ENCODE measurements around the gene SLC17A1. TPM values are rescaled to one million over a fixed set of nuclear protein-coding genes. Genes with fewer than 3 reads are reported as not detected.

Gene SLC17A1
- not detected for total RNA-seq

- peaks cover 1% of the 10 kb centered on the region for H3K9me3 Mint-ChIP-seq
- H3K27me3 Mint-ChIP-seq = peaks cover 29% of the 10 kb centered on the region
- no peak within 1 kb of the TSS for H3K27ac Mint-ChIP-seq
- no peaks in the 10 kb centered on the region for H3K4me1 Mint-ChIP-seq
- POLR2A ChIA-PET = no interaction called here
- no peak within 1 kb of the TSS for H3K4me3 Mint-ChIP-seq
- no peaks in the 10 kb centered on the region for H3K36me3 Mint-ChIP-seq
- ATAC-seq (ENCODE audit: low read depth) (no peak), DNase-seq (no peak)
These were observed at the start of gene SLC17A1 for GRCh38 chr6:25831532-25832306. Gene SLC17A1, minus strand, starts transcription at chr6:25832052. Its CDS starts 1,495 bp downstream, at chr6:25830557.

GRCh38 chr6:25880601-25881000 is 48.7 kb upstream of the SLC17A1 start:
- ATAC-seq (ENCODE audit: low read depth) (no peak), DNase-seq (no peak)
- H3K4me1 Mint-ChIP-seq = peaks cover 4% of the 10 kb centered on the region
- no peaks in the 10 kb centered on the region for H3K9me3 Mint-ChIP-seq
- peaks cover 11% of the 10 kb centered on the region for H3K27me3 Mint-ChIP-seq
- H3K36me3 Mint-ChIP-seq = peaks cover 1% of the 10 kb centered on the region
- no peak overlapping the region for H3K4me3 Mint-ChIP-seq
- POLR2A ChIA-PET = no interaction called here
- H3K27ac Mint-ChIP-seq = no peak overlapping the region

- peaks cover 11% of the 10 kb centered on the region for H3K27me3 Mint-ChIP-seq
- POLR2A ChIA-PET = no interaction called here
- peaks cover 1% of the 10 kb centered on the region for H3K36me3 Mint-ChIP-seq
- DNase-seq (no peak), ATAC-seq (ENCODE audit: low read depth) (no peak)
- peaks cover 16% of the 10 kb centered on the region for H3K4me1 Mint-ChIP-seq
- no peak overlapping the region for H3K27ac Mint-ChIP-seq
- H3K9me3 Mint-ChIP-seq = no peaks in the 10 kb centered on the region
- H3K4me3 Mint-ChIP-seq = no peak overlapping the region
These were observed 47.0 kb upstream of the SLC17A1 start for GRCh38 chr6:25878721-25879322.

GRCh38 chr6:25875926-25876602 is 44.2 kb upstream of the SLC17A1 start:
- no peak overlapping the region for H3K4me3 Mint-ChIP-seq
- ATAC-seq (ENCODE audit: low read depth) (no peak), DNase-seq (no peak)
- H3K36me3 Mint-ChIP-seq = peaks cover 1% of the 10 kb centered on the region
- no peaks in the 10 kb centered on the region for H3K9me3 Mint-ChIP-seq
- peaks cover 25% of the 10 kb centered on the region for H3K4me1 Mint-ChIP-seq
- no peak overlapping the region for H3K27ac Mint-ChIP-seq
- POLR2A ChIA-PET = interaction anchor here (0.6 kb wide), 1 partner anchor 1157 kb away, joined by 4 read pairs; the partner anchor contains the start of gene C6orf62
- H3K27me3 Mint-ChIP-seq = peaks cover 11% of the 10 kb centered on the region

GRCh38 chr6:25875563-25875905 is 43.7 kb upstream of the SLC17A1 start:
- Mint-ChIP-seq H3K36me3 (peaks cover 1% of the 10 kb centered on the region), H3K27ac (no peak overlapping the region), H3K4me1 (peaks cover 25% of the 10 kb centered on the region), H3K9me3 (no peaks in the 10 kb centered on the region), H3K4me3 (no peak overlapping the region), H3K27me3 (peaks cover 11% of the 10 kb centered on the region)
- POLR2A ChIA-PET = no interaction called here
- DNase-seq = no peak
- no peak for ATAC-seq (ENCODE audit: low read depth)

GRCh38 chr6:25874822-25875562 is 43.1 kb upstream of the SLC17A1 start:
- DNase-seq = no peak
- peaks cover 25% of the 10 kb centered on the region for H3K4me1 Mint-ChIP-seq
- H3K9me3 Mint-ChIP-seq = no peaks in the 10 kb centered on the region
- H3K27me3 Mint-ChIP-seq = peaks cover 11% of the 10 kb centered on the region
- peak overlapping the region; percentile 17 for H3K27ac Mint-ChIP-seq
- peak; percentile 78 for ATAC-seq (ENCODE audit: low read depth)
- POLR2A ChIA-PET = no interaction called here
- H3K4me3 Mint-ChIP-seq = peak overlapping the region; percentile 57
- peaks cover 1% of the 10 kb centered on the region for H3K36me3 Mint-ChIP-seq

- POLR2A ChIA-PET = no interaction called here
- peaks cover 9% of the 10 kb centered on the region for H3K27me3 Mint-ChIP-seq
- no peak for DNase-seq
- ATAC-seq (ENCODE audit: low read depth) = no peak
- peaks cover 1% of the 10 kb centered on the region for H3K36me3 Mint-ChIP-seq
- H3K4me1 Mint-ChIP-seq = peaks cover 25% of the 10 kb centered on the region
- H3K9me3 Mint-ChIP-seq = no peaks in the 10 kb centered on the region
- peak within 1 kb of the TSS; percentile 17 for H3K27ac Mint-ChIP-seq
- H3K4me3 Mint-ChIP-seq = peak within 1 kb of the TSS; percentile 57
These were observed 42.3 kb upstream of the SLC17A1 start, which contains the start of gene SLC17A3 for GRCh38 chr6:25874118-25874517. Gene SLC17A3, minus strand, starts transcription at chr6:25874243. Its CDS starts 5,856 bp downstream, at chr6:25868387.

- Mint-ChIP-seq H3K4me3 (no peak overlapping the region), H3K27me3 (peaks cover 2% of the 10 kb centered on the region), H3K27ac (no peak overlapping the region), H3K36me3 (no peaks in the 10 kb centered on the region), H3K9me3 (no peaks in the 10 kb centered on the region), H3K4me1 (peaks cover 25% of the 10 kb centered on the region)
- DNase-seq (no peak), ATAC-seq (ENCODE audit: low read depth) (peak; percentile 47)
- POLR2A ChIA-PET = interaction anchor here (0.9 kb wide), 1 partner anchor 28 kb away, joined by 3 read pairs; no protein-coding TSS in a partner anchor
These were observed 41.0 kb upstream of the SLC17A1 start for GRCh38 chr6:25872814-25873213.

GRCh38 chr6:25869840-25870239 is 38.0 kb upstream of the SLC17A1 start:
- H3K4me1 Mint-ChIP-seq = peaks cover 34% of the 10 kb centered on the region
- no peaks in the 10 kb centered on the region for H3K9me3 Mint-ChIP-seq

GRCh38 chr6:25868436-25869183 is 36.8 kb upstream of the SLC17A1 start:
- Mint-ChIP-seq H3K27me3 (peaks cover 2% of the 10 kb centered on the region), H3K9me3 (peaks cover 10% of the 10 kb centered on the region), H3K36me3 (peaks cover 13% of the 10 kb centered on the region), H3K4me3 (no peak overlapping the region), H3K4me1 (peaks cover 27% of the 10 kb centered on the region), H3K27ac (no peak overlapping the region)
- POLR2A ChIA-PET = no interaction called here
- ATAC-seq (ENCODE audit: low read depth) = no peak
- DNase-seq = no peak

More at GRCh38 chr6:25869840-25870239, 38.0 kb upstream of the SLC17A1 start:
- Mint-ChIP-seq H3K36me3 (peaks cover 2% of the 10 kb centered on the region), H3K27me3 (no peaks in the 10 kb centered on the region), H3K27ac (no peak overlapping the region), H3K4me3 (no peak overlapping the region)
- ATAC-seq (ENCODE audit: low read depth) (no peak), DNase-seq (no peak)
- POLR2A ChIA-PET = no interaction called here

GRCh38 chr6:25866011-25866410 is 34.2 kb upstream of the SLC17A1 start:
- peaks cover 15% of the 10 kb centered on the region for H3K4me1 Mint-ChIP-seq
- POLR2A ChIA-PET = no interaction called here
- ATAC-seq (ENCODE audit: low read depth) (peak; percentile 96), DNase-seq (no peak)
- H3K27me3 Mint-ChIP-seq = peaks cover 3% of the 10 kb centered on the region
- peaks cover 13% of the 10 kb centered on the region for H3K36me3 Mint-ChIP-seq
- peak overlapping the region; percentile 81 for H3K27ac Mint-ChIP-seq
- H3K4me3 Mint-ChIP-seq = peak overlapping the region; percentile 63
- H3K9me3 Mint-ChIP-seq = peaks cover 10% of the 10 kb centered on the region

GRCh38 chr6:25863360-25863759 is 31.5 kb upstream of the SLC17A1 start:
- POLR2A ChIA-PET = interaction anchor here (0.9 kb wide), 1 partner anchor 163 kb away, joined by 3 read pairs; a partner anchor contains a TSS
- Mint-ChIP-seq H3K27ac (no peak overlapping the region), H3K27me3 (peaks cover 7% of the 10 kb centered on the region), H3K9me3 (peaks cover 10% of the 10 kb centered on the region), H3K36me3 (peaks cover 13% of the 10 kb centered on the region), H3K4me1 (peaks cover 18% of the 10 kb centered on the region), H3K4me3 (no peak overlapping the region)
- no peak for ATAC-seq (ENCODE audit: low read depth)
- no peak for DNase-seq
